Astrocyte of the spinal cord (primary cell): ENCODE data around the gene CFAP119.
A peak's percentile ranks its signal among the peaks of the same experiment; 100 is the strongest.
"Not testable (repeated sequence)": the region's sequence is repeated elsewhere in the genome, so short reads cannot be mapped to it uniquely, and the experiment has no call there.

Source experiments
- DNase-seq: peaks from one replicate; pipeline ENCODE4 v3.0.0; 2011; ENCODE audit warnings: low read depth, low spot score
- H3K4me3 ChIP-seq: 2 replicates; pipeline ENCODE4 v1.5.1; 2011; ENCODE audit warnings: low read depth, mild to moderate bottlenecking, low read length, moderate library complexity
- CTCF ChIP-seq: IDR thresholded peaks from 2 replicates; pipeline ENCODE4 v1.5.1; 2012; ENCODE audit warnings: low read depth, mild to moderate bottlenecking, low read length, inconsistent platforms
- in situ Hi-C: cut with HindIII; loops from 2 replicates; pipeline ENCODE4 v1.10.0; 2017; ENCODE audit warnings: low sequenced_read_pairs

CFAP119 gene

GRCh38 chr16:30761928-30762902 lies at the start of gene CFAP119, which contains the start of gene RNF40:
CFAP119 (minus strand) TSS chr16:30762062; CDS start chr16:30761748, 314 bp downstream.
RNF40 (plus strand) TSS chr16:30762322; CDS start chr16:30762546, 224 bp downstream.
- in situ Hi-C loops, result no loop called here
- no peak for TF ChIP-seq CTCF
- DNase-seq, result peak; percentile 99
- peak within 1 kb of the TSS; percentile 95 for H3K4me3 ChIP-seq

GRCh38 chr16:30809675-30810074 lies 47.8 kb upstream of the CFAP119 start:
- H3K4me3 ChIP-seq, in situ Hi-C loops, DNase-seq: not testable (repeated sequence)

- DNase-seq, in situ Hi-C loops, H3K4me3 ChIP-seq: not testable (repeated sequence)
Observed at GRCh38 chr16:30808890-30809426, 47.1 kb upstream of the CFAP119 start.

- TF ChIP-seq CTCF, result no peak
- H3K4me3 ChIP-seq, result no peak overlapping the region
- DNase-seq, result no peak
- in situ Hi-C loops, result no loop called here
Observed at GRCh38 chr16:30808146-30808545, 46.3 kb upstream of the CFAP119 start.

GRCh38 chr16:30805370-30806169 lies 43.7 kb upstream of the CFAP119 start:
- DNase-seq, result peak; percentile 79
- in situ Hi-C loops, result no loop called here
- peak; percentile 10 for TF ChIP-seq CTCF
- peak overlapping the region; percentile 75 for H3K4me3 ChIP-seq

GRCh38 chr16:30805056-30805369 lies 43.2 kb upstream of the CFAP119 start:
- no peak for DNase-seq
- in situ Hi-C loops, result no loop called here
- peak overlapping the region; percentile 75 for H3K4me3 ChIP-seq
- TF ChIP-seq CTCF, result no peak

- in situ Hi-C loops, result no loop called here
Observed at GRCh38 chr16:30802936-30803335, 41.1 kb upstream of the CFAP119 start.

More at GRCh38 chr16:30802936-30803335, 41.1 kb upstream of the CFAP119 start:
- TF ChIP-seq CTCF, result no peak
- DNase-seq, result no peak
- no peak overlapping the region for H3K4me3 ChIP-seq
